ENCODE measurements around the gene BANF2.
"Not testable (repeated sequence)": the region's sequence is repeated elsewhere in the genome, so short reads cannot be mapped to it uniquely, and the experiment has no call there.

The BANF2 gene

DNA sequence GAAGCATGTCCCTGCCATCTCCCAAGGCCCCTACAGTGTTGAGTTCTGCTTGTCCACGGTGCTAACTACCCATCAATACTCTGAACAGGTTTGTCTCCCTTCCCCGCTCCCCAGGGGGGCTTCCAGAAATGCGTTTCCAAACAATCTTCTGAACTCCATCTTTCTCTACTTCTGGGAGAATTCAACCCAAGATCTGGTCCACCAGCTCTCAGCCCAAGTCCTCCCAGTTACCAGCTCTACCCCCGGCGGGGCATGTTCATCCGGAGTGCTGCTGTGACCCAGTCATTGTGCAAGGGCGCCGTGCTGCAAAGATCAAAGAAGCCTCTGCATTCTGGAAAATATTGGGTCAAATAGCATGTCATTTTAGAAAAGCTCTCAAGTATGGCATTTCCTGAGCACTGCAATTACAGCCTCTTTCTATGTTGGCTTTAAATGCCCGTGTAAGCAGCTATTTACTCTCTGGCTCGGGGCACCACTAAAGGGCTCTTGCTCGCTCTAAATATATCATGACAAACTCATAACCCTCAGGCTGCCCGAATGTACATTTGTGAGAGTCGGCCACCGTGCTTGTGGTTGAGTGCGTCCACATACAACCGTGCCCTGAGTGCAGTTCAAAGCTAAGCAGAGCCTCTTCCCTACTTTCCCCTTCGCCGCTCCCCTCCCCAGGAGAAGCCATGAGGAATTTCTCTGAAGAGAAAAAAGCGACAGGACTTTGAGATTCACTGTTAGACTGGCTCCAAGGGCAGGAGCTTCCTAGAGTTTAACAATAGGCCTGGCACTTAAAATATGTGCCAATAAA, 71.6 kb downstream of the BANF2 start:
- peaks cover under 1% of the 10 kb centered on the region; the same call in 1 of the 2 replicates for H3K27me3 ChIP-seq
- no peak for DNase-seq
- H3K9me3 ChIP-seq: no peaks in the 10 kb centered on the region
- no peak overlapping the region for H3K4me3 ChIP-seq (ENCODE audit: low read depth, low read length)
- TF ChIP-seq CTCF (IDR thresholded peaks at IDR 0.05; ENCODE audit: low read depth, low read length): no peak
- no peaks in the 10 kb centered on the region for H3K36me3 ChIP-seq
- H3K4me1 ChIP-seq: no peaks in the 10 kb centered on the region

DNA sequence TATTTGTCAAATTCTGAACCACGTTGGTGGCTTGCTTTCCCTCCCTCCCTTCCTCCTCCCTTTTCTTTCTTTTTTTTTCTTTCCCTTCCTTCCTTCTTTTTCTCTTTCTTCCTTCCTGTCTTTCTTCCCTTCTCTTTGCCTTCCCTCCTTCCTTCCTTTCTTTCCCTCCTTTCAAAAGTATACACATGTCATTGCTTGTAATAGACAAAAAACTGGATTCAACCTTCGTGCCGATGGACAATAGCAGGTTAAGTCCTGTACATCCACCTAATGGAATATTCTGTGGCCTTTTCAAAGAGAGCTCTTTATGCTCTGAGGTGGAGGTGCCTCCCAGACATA, 72.2 kb downstream of the BANF2 start:
- Histone ChIP-seq H3K27me3 (no peaks in the 10 kb centered on the region; the same call in 1 of the 2 replicates), H3K4me3 (ENCODE audit: low read depth, low read length) (no peak overlapping the region), H3K9me3 (no peaks in the 10 kb centered on the region), H3K4me1 (no peaks in the 10 kb centered on the region), H3K36me3 (no peaks in the 10 kb centered on the region)
- TF ChIP-seq CTCF (IDR thresholded peaks at IDR 0.05; ENCODE audit: low read depth, low read length): no peak
- DNase-seq: no peak

- no peaks in the 10 kb centered on the region for H3K9me3 ChIP-seq
Measured at GRCh38 chr20:17773619-17774018, 73.9 kb downstream of the BANF2 start.

DNA sequence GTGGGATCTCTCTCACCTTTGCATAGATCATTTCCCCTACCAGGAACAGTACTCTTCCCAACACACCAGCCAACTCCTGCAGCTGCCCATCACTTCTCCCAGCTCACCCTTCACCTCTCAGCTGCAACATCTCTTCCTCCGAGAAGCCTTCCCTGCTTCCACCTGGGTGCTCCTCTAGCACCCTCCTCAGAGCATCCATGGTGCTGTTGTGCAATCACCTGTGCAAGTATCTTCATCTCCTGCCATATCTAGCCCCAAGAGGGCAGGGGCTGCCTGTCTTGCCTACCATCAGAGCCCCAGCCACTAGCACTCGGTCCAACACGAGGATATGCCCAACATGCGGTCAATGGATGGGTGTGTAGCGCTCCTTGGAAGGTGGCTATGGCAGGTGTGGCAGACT, 75.8 kb downstream of the BANF2 start:
- no peak for DNase-seq
- H3K4me3 ChIP-seq (ENCODE audit: low read depth, low read length): no peak overlapping the region
- no peaks in the 10 kb centered on the region; the same call in 1 of the 2 replicates for H3K27me3 ChIP-seq
- H3K4me1 ChIP-seq: no peaks in the 10 kb centered on the region
- no peaks in the 10 kb centered on the region for H3K9me3 ChIP-seq
- no peaks in the 10 kb centered on the region for H3K36me3 ChIP-seq
- TF ChIP-seq CTCF (IDR thresholded peaks at IDR 0.05; ENCODE audit: low read depth, low read length): no peak

More at GRCh38 chr20:17773619-17774018, 73.9 kb downstream of the BANF2 start:
- Histone ChIP-seq H3K4me1 (no peaks in the 10 kb centered on the region), H3K27me3 (no peaks in the 10 kb centered on the region; the same call in 1 of the 2 replicates), H3K36me3 (no peaks in the 10 kb centered on the region), H3K4me3 (ENCODE audit: low read depth, low read length) (no peak overlapping the region)
- no peak for DNase-seq
- no peak for TF ChIP-seq CTCF (IDR thresholded peaks at IDR 0.05; ENCODE audit: low read depth, low read length)

DNA sequence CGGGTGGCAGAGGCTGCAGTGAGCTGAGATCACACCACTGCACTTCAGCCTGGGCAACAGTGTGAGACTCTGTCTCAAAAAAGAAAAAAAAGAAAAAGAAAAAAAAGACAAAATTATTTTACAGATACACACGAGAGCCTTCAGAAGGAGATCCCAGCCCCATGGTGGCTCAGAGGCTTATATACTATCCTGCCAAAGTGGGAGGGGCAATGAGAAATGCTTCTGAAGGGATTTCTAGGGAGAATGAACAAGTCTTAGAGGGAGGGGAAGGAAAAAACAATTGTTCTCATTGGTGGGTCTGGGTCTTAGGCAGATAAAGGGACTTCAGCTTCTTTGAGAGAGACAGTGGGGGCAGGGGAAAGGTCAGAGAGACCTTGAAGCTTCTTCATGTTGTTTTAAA, 76.8 kb downstream of the BANF2 start:
- no peak for DNase-seq
- no peaks in the 10 kb centered on the region for H3K9me3 ChIP-seq
- H3K4me1 ChIP-seq: no peaks in the 10 kb centered on the region
- no peaks in the 10 kb centered on the region for H3K36me3 ChIP-seq
- H3K4me3 ChIP-seq (ENCODE audit: low read depth, low read length): no peak overlapping the region
- no peaks in the 10 kb centered on the region for H3K27me3 ChIP-seq
- no peak for TF ChIP-seq CTCF (IDR thresholded peaks at IDR 0.05; ENCODE audit: low read depth, low read length)

- DNase-seq; H3K36me3 ChIP-seq; H3K9me3 ChIP-seq; H3K4me3 ChIP-seq (ENCODE audit: low read depth, low read length); H3K27me3 ChIP-seq; H3K4me1 ChIP-seq: not testable (repeated sequence)
Measured at GRCh38 chr20:17779011-17779410, 79.2 kb downstream of the BANF2 start.

Measured in BE2C (cell line).